Stimulated activated CD8-positive, alpha-beta memory T cell treated with anti-CD3 and anti-CD28 coated beads, Interleukin-15, amount 100 ng/mL, for 24 hours (primary cell): ENCODE measurements around the gene CFAP61.
"Not testable (repeated sequence)": the region's sequence is repeated elsewhere in the genome, so short reads cannot be mapped to it uniquely, and the experiment has no call there.

Source experiments
- DNase-seq: peaks from one replicate; pipeline ENCODE4 v3.0.0-alpha.2; 2020; ENCODE audit warnings: low read depth

CFAP61 gene

DNA sequence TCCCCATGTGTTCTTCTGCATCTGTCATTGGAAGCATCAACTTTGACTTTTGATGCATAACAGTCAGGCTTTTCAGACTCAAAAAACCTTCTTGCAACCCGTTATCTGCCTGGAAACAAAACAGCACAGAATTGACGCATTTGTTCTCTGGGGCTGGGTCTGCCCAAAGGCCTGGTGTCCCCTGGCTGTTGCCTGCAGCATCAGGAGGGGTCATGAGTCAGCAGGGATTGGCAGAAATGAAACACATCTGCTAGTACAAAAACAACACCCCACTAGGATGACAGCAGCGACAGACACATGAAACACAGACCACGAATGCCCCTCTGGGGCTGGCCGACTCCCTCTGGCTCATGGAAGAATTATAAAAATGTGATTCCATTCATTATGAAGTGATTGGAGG lies 158.0 kb downstream of the CFAP61 start:
- DNase-seq = no peak

DNA sequence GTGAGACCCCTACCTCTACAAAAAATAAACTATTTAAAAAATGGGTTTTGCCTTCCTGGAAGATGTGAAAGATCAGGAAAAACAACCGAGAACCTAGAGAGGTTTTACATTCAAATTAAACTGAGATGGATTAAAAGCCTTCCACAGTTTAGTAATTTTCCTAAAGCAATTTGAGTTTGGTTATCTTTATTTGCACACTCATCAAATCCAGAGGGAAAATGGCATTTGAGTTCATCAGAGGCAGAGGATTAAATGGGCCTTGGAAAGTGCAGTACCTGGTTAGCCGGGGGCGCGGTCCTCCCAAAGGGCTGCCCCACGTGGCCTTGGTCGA lies 158.6 kb downstream of the CFAP61 start:
- no peak for DNase-seq

DNA sequence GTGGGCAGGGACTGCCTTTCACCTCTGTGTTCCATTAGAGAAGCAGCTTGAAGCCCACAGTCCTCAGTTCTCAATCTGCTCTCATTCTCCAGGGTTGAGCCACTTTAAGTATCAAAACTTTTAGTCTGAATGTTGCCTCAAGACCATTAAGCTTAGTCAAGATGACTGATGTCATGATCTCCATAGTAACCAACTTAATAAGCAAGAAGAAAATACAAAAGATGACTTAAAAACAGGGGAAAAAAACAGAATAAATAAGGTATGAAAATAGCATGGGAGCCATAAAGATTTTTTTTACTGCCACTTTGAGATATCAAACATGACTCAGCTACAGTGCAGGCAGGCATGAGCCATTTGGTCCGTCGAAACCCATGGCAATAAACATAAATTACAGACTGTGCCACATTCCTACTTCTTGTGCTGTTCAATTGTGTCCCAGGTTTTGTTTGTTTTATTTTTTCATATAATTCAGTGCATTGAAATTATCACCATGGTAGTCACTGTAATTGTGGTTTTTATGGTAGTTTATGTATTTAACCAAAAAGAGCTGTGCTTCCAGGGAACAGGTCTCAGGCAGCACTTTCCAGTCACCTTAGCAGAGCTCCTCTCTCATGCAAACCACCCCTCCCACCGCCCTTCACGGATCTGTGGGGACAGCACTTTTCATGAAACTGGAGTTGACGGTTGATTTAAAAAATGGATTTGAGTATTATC lies 159.1 kb downstream of the CFAP61 start:
- DNase-seq = no peak

DNA sequence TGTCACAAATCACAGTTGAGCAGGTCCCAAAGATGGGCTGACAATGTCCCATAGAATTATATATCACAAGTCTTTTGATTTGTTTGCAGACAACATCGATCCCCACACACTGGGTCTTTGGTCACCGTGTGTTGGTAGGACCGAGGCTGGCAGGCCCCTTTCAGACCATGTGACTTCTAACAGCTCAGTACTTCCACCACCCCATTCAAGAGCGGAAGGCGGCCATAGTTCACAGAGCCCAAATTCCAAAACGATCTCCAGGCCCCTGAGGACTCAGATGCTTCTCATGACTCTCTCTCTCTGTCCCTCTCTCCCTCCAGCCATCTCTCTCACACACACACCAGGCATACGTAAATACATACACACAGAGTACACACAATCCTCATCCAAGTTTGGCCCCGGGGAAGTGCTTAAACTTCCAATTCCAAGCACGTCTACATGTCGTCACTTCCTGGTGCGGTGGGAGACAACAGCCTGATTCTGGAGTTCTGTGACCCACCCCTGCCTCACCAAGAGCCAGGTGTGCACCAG lies 159.7 kb downstream of the CFAP61 start:
- no peak for DNase-seq

GRCh38 chr20:20212675-20213096 lies 160.4 kb downstream of the CFAP61 start:
- no peak for DNase-seq

GRCh38 chr20:20213526-20214121 lies 161.3 kb downstream of the CFAP61 start:
- DNase-seq = no peak

- DNase-seq = no peak
These were observed 162.5 kb downstream of the CFAP61 start for GRCh38 chr20:20214757-20215275.

- no peak for DNase-seq
These were observed 163.8 kb downstream of the CFAP61 start for GRCh38 chr20:20215976-20216727.

GRCh38 chr20:20216941-20217340 lies 164.6 kb downstream of the CFAP61 start:
- DNase-seq = no peak

DNA sequence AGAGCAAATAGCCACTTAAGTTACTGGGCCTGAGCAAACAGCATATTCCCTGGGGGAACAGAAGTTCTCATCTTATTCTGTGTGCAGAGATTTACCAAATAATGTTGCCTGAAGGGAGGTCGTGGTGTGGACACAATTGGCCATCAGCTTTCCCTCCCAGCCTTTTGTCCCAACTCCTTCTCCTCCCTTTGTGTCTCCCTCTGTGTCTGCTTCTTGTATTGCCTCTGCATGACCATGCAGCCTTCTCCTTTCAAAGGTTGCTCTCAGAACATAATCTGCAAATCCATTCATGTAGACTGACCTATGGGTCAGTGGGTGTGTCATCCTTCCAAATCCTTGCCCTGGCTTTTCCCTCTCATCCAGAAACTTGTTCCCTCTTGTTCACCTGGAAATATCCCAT lies 165.3 kb downstream of the CFAP61 start:
- DNase-seq = no peak

DNA sequence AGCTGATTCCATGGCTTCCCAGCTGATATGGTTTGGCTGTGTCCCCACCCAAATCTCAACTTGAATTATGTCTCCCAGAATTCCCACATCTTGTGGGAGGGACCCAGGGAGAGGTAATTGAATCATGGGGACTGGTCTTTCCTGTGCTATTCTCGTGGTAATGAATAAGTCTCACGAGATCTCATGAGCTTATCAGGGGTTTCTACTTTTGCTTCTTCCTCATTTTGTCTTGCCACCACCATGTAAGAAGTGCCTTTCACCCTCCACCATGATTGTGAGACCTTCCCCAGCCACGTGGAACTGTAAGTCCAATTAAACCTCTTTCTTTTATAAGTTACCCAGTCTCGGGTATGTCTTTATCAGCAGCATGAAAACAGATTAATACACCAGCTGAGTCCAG lies 165.8 kb downstream of the CFAP61 start:
- not testable (repeated sequence) for DNase-seq

- DNase-seq = no peak
These were observed 166.7 kb downstream of the CFAP61 start for GRCh38 chr20:20219016-20219415.

DNA sequence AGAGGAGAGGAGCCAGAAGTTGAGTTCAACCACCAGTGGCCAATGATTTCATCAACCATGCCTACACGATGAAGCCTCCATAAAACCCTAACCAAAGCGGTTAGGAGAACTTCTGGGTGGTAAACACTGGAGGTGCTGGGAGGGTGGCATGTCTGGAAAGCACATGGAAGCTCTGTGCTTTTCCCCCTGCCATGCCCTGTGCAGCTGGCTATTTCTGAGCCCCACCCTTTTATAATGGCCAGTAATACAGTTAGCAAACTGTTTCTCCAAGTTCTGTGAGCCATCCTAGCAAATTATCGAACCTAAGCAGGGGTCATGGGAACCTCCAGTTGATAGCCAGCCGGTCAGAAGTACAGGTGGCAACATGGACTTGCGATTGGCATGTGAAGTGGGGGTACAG lies 167.8 kb downstream of the CFAP61 start:
- no peak for DNase-seq

GRCh38 chr20:20223981-20224380 lies 171.6 kb downstream of the CFAP61 start:
- no peak for DNase-seq

DNA sequence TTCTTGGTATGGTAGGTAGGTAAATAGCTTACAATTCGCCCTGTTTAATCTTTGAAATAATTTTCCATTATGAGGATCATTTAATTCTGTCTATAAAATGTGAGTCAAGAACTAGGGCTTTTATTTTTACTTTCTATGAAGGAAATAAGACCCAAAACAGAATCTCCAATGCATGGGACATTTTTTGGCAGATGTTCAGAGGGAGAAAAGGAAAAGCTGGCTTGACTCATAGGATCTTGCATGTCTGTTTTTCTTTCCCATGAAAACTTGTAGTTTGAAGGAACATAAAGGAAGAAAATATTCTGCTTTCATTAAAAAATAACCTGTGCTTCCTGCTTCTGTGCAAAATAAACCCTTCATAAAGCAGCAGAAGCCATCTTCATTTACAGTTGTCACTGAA lies 172.5 kb downstream of the CFAP61 start:
- DNase-seq = no peak

DNA sequence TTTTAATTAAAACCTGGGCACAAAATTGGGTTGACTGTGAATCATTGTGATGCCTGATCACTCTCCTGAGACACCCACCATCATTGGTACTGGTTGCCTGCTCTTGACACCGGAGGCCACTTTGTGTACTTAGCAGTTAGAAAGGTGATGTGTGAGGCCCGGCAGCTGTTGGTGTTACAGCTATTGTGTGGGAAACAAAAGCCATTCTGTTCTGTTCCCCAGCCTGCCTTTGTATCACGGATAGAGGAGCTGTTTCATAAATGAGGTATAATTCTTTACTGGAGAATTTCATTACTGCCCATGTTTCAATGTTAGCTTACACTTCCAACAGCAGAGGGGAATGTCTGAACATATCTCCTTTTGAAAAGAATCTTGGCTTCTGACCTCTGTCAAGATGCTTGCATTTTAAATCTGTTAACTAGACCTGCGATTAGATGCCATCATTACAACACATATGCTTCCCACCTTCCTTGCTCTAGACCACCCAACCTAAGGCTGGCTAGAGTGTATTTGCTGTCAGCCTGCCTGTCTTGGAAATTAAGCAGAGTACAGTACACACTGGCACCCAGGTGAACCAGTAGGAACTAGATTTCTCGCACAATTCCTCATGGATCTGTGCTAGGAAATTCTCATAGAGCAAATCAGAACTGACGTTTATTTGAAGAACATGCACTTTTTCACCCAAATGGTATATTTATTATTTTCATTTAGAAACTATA lies 173.2 kb downstream of the CFAP61 start:
- DNase-seq = no peak

- no peak for DNase-seq
These were observed 174.2 kb downstream of the CFAP61 start for GRCh38 chr20:20226554-20226953.

GRCh38 chr20:20227013-20227571 lies 174.8 kb downstream of the CFAP61 start:
- no peak for DNase-seq

DNA sequence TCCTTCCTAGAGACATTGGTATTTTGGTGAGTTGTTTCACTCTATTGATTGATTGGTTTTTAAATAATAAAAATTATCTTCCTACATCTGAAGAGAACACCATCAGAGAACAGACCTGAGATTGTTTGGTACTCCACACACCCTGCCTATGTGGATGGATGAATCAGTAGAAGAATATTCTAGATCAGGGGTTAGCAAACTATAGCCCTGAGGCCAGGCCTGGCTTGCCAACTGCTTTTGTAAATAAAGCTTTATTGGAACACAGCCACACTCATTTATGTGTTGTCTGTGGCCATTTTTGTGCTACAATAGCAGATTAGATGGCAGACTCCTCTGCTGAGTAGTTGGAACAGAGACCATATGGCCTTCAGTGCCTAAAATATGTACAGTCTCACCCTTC lies 176.0 kb downstream of the CFAP61 start:
- no peak for DNase-seq

DNA sequence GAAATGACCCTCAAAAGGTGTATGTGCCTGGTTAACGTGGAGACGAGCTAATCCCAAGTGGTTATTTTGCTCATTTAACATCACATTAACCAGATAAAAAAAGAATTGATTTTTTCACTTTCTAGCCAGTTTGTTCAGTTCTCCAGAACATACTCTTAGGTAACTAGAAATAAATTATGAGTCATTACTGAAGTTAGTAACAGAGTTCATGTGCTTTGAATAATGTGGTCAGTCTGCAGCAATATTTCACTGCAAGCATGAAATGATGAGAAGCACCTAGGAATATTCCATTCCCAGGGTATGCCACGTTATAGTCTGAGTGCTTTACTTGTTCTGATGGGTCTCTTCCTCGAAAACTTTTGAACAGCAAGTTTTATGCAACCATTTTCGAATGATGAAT lies 177.3 kb downstream of the CFAP61 start:
- no peak for DNase-seq

DNA sequence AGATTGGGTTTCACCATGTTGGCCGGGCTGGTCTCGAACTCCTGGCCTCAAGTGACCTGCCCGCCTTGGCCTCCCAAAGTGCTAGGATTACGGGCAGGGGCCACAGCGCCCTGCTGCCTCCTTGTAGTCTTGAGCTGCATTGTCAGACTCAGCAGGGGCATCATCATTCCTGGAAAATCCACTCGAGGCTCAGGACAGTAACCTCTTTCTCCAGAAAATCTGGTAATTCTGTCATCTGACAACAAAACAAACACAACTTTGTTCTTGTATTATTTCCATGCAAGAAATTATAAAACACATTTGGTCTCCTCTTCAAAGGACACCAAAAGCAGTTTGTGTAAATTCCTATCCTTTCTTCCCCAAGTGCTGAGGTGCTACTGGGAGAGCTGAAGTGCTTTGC lies 178.4 kb downstream of the CFAP61 start:
- no peak for DNase-seq
